Measurements from ENCODE around the gene LRRN3. TPM values are rescaled to one million over a fixed set of nuclear protein-coding genes. Genes with fewer than 3 reads are reported as not detected.

The LRRN3 gene
- total RNA-seq, 6 experiments from 2014 or later, result 0.19 to 0.31 (median 0.22) TPM; not detected in 2

GRCh38 chr7:111085356-111085755 is 5.6 kb upstream of the LRRN3 start:
- no peaks in the 10 kb centered on the region for H3K27me3 ChIP-seq
- no peak overlapping the region for H3K27ac ChIP-seq
- ATAC-seq, result no peak
- intact Hi-C loops (cut with DNase I), result no loop called here
- whole genome bisulfite sequencing (ENCODE audit: insufficient coverage, low coverage, low lambda C conversion rate, missing lambda C conversion rate), result 88% methylated on average over 3 of the region's 3 CpGs
- no peaks in the 10 kb centered on the region for H3K36me3 ChIP-seq
- H3K4me1 ChIP-seq, result no peaks in the 10 kb centered on the region
- DNase-seq, result no peak
- H3K4me3 ChIP-seq, result no peak overlapping the region
- H3K9me3 ChIP-seq, result no peaks in the 10 kb centered on the region
- TF ChIP-seq, protein P1, sequence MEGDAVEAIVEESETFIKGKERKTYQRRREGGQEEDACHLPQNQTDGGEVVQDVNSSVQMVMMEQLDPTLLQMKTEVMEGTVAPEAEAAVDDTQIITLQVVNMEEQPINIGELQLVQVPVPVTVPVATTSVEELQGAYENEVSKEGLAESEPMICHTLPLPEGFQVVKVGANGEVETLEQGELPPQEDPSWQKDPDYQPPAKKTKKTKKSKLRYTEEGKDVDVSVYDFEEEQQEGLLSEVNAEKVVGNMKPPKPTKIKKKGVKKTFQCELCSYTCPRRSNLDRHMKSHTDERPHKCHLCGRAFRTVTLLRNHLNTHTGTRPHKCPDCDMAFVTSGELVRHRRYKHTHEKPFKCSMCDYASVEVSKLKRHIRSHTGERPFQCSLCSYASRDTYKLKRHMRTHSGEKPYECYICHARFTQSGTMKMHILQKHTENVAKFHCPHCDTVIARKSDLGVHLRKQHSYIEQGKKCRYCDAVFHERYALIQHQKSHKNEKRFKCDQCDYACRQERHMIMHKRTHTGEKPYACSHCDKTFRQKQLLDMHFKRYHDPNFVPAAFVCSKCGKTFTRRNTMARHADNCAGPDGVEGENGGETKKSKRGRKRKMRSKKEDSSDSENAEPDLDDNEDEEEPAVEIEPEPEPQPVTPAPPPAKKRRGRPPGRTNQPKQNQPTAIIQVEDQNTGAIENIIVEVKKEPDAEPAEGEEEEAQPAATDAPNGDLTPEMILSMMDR (IDR thresholded peaks at IDR 0.05), result no peak
- no peak for TF ChIP-seq POLR2A (IDR thresholded peaks at IDR 0.05)

- Histone ChIP-seq H3K4me3 (no peak overlapping the region), H3K9me3 (no peaks in the 10 kb centered on the region), H3K36me3 (no peaks in the 10 kb centered on the region), H3K27me3 (no peaks in the 10 kb centered on the region), H3K27ac (no peak overlapping the region), H3K4me1 (no peaks in the 10 kb centered on the region)
- 100% methylated on average over 1 of the region's 2 CpGs for WGBS (ENCODE audit: insufficient coverage, low coverage, low lambda C conversion rate, missing lambda C conversion rate)
- intact Hi-C loops (cut with DNase I), result no loop called here
- TF ChIP-seq POLR2A (IDR thresholded peaks at IDR 0.05), result no peak
- TF ChIP-seq, protein P1 (IDR thresholded peaks at IDR 0.05), result no peak
- ATAC-seq, result no peak
- no peak for DNase-seq
These were observed 4.4 kb upstream of the LRRN3 start for GRCh38 chr7:111086532-111086931.

- Histone ChIP-seq H3K9me3 (no peaks in the 10 kb centered on the region), H3K27ac (no peak overlapping the region), H3K36me3 (no peaks in the 10 kb centered on the region), H3K4me3 (no peak overlapping the region), H3K4me1 (no peaks in the 10 kb centered on the region), H3K27me3 (no peaks in the 10 kb centered on the region)
- no peak for TF ChIP-seq POLR2A (IDR thresholded peaks at IDR 0.05)
- no peak for ATAC-seq
- intact Hi-C loops (cut with DNase I), result no loop called here
- DNase-seq, result no peak
- WGBS (ENCODE audit: insufficient coverage, low coverage, low lambda C conversion rate, missing lambda C conversion rate), result 84% methylated on average over 1 of the region's 1 CpG
These were observed 2.6 kb upstream of the LRRN3 start for GRCh38 chr7:111088328-111088727.

DNA sequence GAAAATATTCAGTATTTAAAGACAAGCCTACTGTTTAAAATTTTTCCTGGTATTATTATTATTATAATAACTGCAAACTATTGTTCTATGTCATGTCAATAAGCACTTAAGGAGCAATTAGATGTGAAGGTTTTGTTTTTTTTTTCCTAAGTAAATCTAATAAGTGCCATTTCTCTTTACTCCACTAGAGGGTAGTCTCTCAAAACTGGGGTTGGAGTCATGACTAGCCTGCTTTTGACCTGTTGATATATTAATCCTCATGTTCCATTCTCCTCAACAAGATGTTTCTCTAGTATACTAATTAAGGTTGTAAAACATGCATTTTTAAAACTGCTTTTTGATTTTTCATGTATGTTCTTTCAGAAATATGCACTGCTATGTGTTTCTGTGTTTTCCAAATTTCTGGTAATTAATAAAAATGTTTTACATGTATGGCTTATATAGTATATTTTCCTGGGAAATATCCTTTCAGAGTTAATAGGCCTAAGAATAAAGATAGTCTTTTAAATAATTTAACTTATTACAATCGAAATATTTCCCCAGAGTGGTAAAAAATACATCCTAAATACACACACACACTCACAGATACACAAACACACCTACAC is 1.0 kb upstream of the LRRN3 start:
- TF ChIP-seq POLR2A (IDR thresholded peaks at IDR 0.05), result no peak
- TF ChIP-seq, protein P1 (IDR thresholded peaks at IDR 0.05), result peak; percentile 61 to 88 (median 80)
- ATAC-seq (peak; percentile 77 to 91 (median 82)), DNase-seq (no peak)
- Histone ChIP-seq H3K9me3 (no peaks in the 10 kb centered on the region), H3K4me1 (no peaks in the 10 kb centered on the region), H3K36me3 (no peaks in the 10 kb centered on the region), H3K27me3 (no peaks in the 10 kb centered on the region), H3K4me3 (no peak overlapping the region), H3K27ac (no peak overlapping the region)
- 17% methylated on average over 1 of the region's 1 CpG for WGBS (ENCODE audit: insufficient coverage, low coverage, low lambda C conversion rate, missing lambda C conversion rate)
- intact Hi-C loops (cut with DNase I), result no loop called here

DNA sequence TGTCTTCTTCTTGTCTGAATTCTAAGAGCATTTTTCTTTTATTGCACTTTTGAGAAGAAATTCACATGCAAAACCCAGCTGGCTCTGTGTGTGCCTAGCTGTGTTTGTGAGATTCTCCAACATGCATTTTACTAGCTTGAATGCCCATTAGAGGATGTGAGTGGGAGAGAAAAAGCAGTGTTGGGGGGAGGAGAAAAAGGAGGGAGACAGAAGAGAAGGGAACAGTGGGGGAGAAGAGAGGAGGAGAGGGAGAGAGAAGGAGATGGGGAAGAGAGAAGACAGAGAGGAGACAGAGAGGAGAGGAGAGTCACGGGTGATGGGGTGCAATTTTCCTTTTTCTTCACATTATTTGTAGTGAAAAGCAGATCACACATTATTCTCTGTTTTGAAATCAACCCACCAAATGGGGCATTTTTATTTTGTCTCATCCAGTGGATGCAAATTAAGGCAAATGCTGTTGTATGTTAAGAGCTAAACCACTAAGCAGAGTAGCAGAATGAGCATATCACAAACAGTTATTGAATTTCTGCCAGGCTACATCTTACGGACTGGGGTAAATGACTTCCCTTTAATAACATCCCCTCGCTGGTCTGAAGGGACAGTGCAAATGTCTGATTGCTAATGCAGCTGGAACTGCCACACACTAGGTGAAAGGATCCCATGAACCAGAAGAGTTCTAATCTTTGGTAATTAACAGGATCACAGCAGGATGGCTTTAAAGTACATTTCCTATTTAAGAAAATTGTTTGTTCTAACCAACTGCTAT is 849 bp downstream of the LRRN3 start:
- H3K4me1 ChIP-seq, result no peaks in the 10 kb centered on the region
- H3K27me3 ChIP-seq, result no peaks in the 10 kb centered on the region
- TF ChIP-seq POLR2A (IDR thresholded peaks at IDR 0.05), result no peak
- TF ChIP-seq, protein P1 (IDR thresholded peaks at IDR 0.05), result no peak
- H3K27ac ChIP-seq, result no peak overlapping the region
- H3K36me3 ChIP-seq, result no peaks in the 10 kb centered on the region
- WGBS (ENCODE audit: insufficient coverage, low coverage, low lambda C conversion rate, missing lambda C conversion rate), result 47% methylated on average over 3 of the region's 3 CpGs
- no peaks in the 10 kb centered on the region for H3K9me3 ChIP-seq
- DNase-seq (no peak), ATAC-seq (peak in 2 of 4 donors; percentile 11 to 23)
- intact Hi-C loops (cut with DNase I), result no loop called here
- H3K4me3 ChIP-seq, result no peak overlapping the region

Data from right lobe of liver (tissue), 6 donors.